HG03095 (cell line): Measurements from ENCODE around the gene SYNC.
"Not testable (repeated sequence)": the region's sequence is repeated elsewhere in the genome, so short reads cannot be mapped to it uniquely, and the experiment has no call there.

Source experiments
- ATAC-seq: cut with Tn5 transposase; IDR thresholded peaks from one replicate; pipeline ENCODE4 v1.9.1; 2021; ENCODE audit warnings: moderate library complexity; ENCODE audit not compliant: unreplicated experiment

Gene SYNC

GRCh38 chr1:32647308-32648134 is 55.0 kb downstream of the SYNC start:
- no peak for ATAC-seq

- no peak for ATAC-seq
Measured at GRCh38 chr1:32644426-32644825, 58.1 kb downstream of the SYNC start.

- not testable (repeated sequence) for ATAC-seq
Measured at GRCh38 chr1:32642292-32642827, 60.2 kb downstream of the SYNC start.

- ATAC-seq: no peak
Measured at GRCh38 chr1:32639489-32640075, 63.0 kb downstream of the SYNC start.

GRCh38 chr1:32636914-32637645 is 65.5 kb downstream of the SYNC start:
- ATAC-seq: no peak

- ATAC-seq: no peak
Measured at GRCh38 chr1:32635508-32636277, 66.9 kb downstream of the SYNC start.

GRCh38 chr1:32632829-32633228 is 69.7 kb downstream of the SYNC start:
- no peak for ATAC-seq

- not testable (repeated sequence) for ATAC-seq
Measured at GRCh38 chr1:32630173-32630572, 72.4 kb downstream of the SYNC start.
